Large intestine (tissue), 3 donors: ENCODE results near the gene FXR1. TPM values are rescaled to one million over a fixed set of nuclear protein-coding genes. Genes with fewer than 3 reads are reported as not detected.
"Not testable (repeated sequence)": the region's sequence is repeated elsewhere in the genome, so short reads cannot be mapped to it uniquely, and the experiment has no call there.

ENCODE experiments used
- DNase-seq, 2 donors: peaks; one replicate each; pipeline versions ENCODE4 v3.0.0 to v3.0.0-alpha.2; 2013
- H3K27ac ChIP-seq: one replicate; pipeline ENCODE4 v1.5.1; 2013; ENCODE audit warnings: low read length
- H3K27me3 ChIP-seq: 2 replicates; pipeline ENCODE4 v1.6.1; 2013; ENCODE audit warnings: low read length; ENCODE audit not compliant: control insufficient read depth, insufficient read depth
- H3K36me3 ChIP-seq: 2 replicates; pipeline ENCODE4 v1.6.1; 2013; ENCODE audit warnings: low read length; ENCODE audit not compliant: control insufficient read depth, insufficient read depth
- H3K4me1 ChIP-seq: one replicate; pipeline ENCODE4 v1.6.1; 2013; ENCODE audit warnings: low read length; ENCODE audit not compliant: control insufficient read depth, insufficient read depth
- H3K4me3 ChIP-seq: one replicate; pipeline ENCODE4 v1.5.1; 2013; ENCODE audit warnings: low read length
- H3K9me3 ChIP-seq: one replicate; pipeline ENCODE4 v1.6.1; 2013; ENCODE audit warnings: mild to moderate bottlenecking, low read depth, low read length, moderate library complexity; ENCODE audit not compliant: control insufficient read depth
- WGBS: methylation state at CpG from one replicate; pipeline ENCODE4 v1.1.5; 2013; ENCODE audit warnings: low lambda C conversion rate; ENCODE audit not compliant: insufficient coverage; 5-methylcytosine and 5-hydroxymethylcytosine counted together
- polyA plus RNA-seq: library from polyadenylated mRNA; unstranded; fragments of 120-200 nt; gene quantifications from one replicate; pipeline ENCODE4 v1.2.1, GENCODE V29; 2013

The FXR1 gene
- polyA plus RNA-seq, 1 donor, result 152 TPM

- no CpG with 5 or more reads among the region's 6 CpGs for WGBS
- Histone ChIP-seq H3K9me3 (no peaks in the 10 kb centered on the region), H3K27ac (no peak overlapping the region), H3K36me3 (peaks cover 31% of the 10 kb centered on the region), H3K4me1 (no peaks in the 10 kb centered on the region), H3K27me3 (no peaks in the 10 kb centered on the region), H3K4me3 (no peak overlapping the region)
- DNase-seq, result no peak
Measured at GRCh38 chr3:180974286-180974685, 61.8 kb downstream of the FXR1 start.

GRCh38 chr3:180977498-180977897 is 65.0 kb downstream of the FXR1 start:
- Histone ChIP-seq H3K4me3 (no peak overlapping the region), H3K9me3 (no peaks in the 10 kb centered on the region), H3K36me3 (peaks cover 17% of the 10 kb centered on the region), H3K27ac (no peak overlapping the region), H3K4me1 (no peaks in the 10 kb centered on the region), H3K27me3 (no peaks in the 10 kb centered on the region)
- no peak for DNase-seq

- Histone ChIP-seq H3K4me1 (no peaks in the 10 kb centered on the region), H3K9me3 (no peaks in the 10 kb centered on the region), H3K36me3 (peaks cover 17% of the 10 kb centered on the region), H3K4me3 (no peak overlapping the region), H3K27ac (no peak overlapping the region), H3K27me3 (no peaks in the 10 kb centered on the region)
- DNase-seq, result no peak
Measured at GRCh38 chr3:180979961-180980360, 67.5 kb downstream of the FXR1 start.

GRCh38 chr3:180980611-180981010 is 68.1 kb downstream of the FXR1 start:
- no peaks in the 10 kb centered on the region for H3K27me3 ChIP-seq
- H3K4me1 ChIP-seq, result no peaks in the 10 kb centered on the region
- H3K9me3 ChIP-seq, result no peaks in the 10 kb centered on the region
- no peak overlapping the region for H3K4me3 ChIP-seq
- DNase-seq, result no peak
- H3K27ac ChIP-seq, result no peak overlapping the region
- peaks cover 20% of the 10 kb centered on the region for H3K36me3 ChIP-seq

GRCh38 chr3:180981912-180982311 is 69.4 kb downstream of the FXR1 start:
- Histone ChIP-seq H3K4me3 (no peak overlapping the region), H3K27ac (no peak overlapping the region), H3K27me3 (no peaks in the 10 kb centered on the region), H3K4me1 (no peaks in the 10 kb centered on the region), H3K36me3 (peaks cover 25% of the 10 kb centered on the region), H3K9me3 (no peaks in the 10 kb centered on the region)
- no CpG with 5 or more reads among the region's 2 CpGs for WGBS
- peak in 1 of 2 donors; percentile 4 for DNase-seq

GRCh38 chr3:180983136-180983535 is 70.7 kb downstream of the FXR1 start:
- no peaks in the 10 kb centered on the region for H3K9me3 ChIP-seq
- H3K27ac ChIP-seq, result no peak overlapping the region
- no peak for DNase-seq
- H3K36me3 ChIP-seq, result peaks cover 31% of the 10 kb centered on the region
- no peak overlapping the region for H3K4me3 ChIP-seq
- WGBS, result 40% methylated on average over 1 of the region's 2 CpGs
- no peaks in the 10 kb centered on the region for H3K4me1 ChIP-seq
- no peaks in the 10 kb centered on the region for H3K27me3 ChIP-seq

- H3K36me3 ChIP-seq, result peaks cover 26% of the 10 kb centered on the region
- not testable (repeated sequence) for H3K27me3 ChIP-seq, DNase-seq, H3K4me1 ChIP-seq, H3K4me3 ChIP-seq, H3K9me3 ChIP-seq, H3K27ac ChIP-seq
- no CpG with 5 or more reads among the region's 10 CpGs for WGBS
Measured at GRCh38 chr3:180986366-180986765, 73.9 kb downstream of the FXR1 start.

- no CpG with 5 or more reads among the region's 2 CpGs for WGBS
- peaks cover 26% of the 10 kb centered on the region for H3K36me3 ChIP-seq
- DNase-seq, result no peak
- H3K27ac ChIP-seq, result no peak overlapping the region
- H3K4me3 ChIP-seq, result no peak overlapping the region
- peaks cover 10% of the 10 kb centered on the region for H3K4me1 ChIP-seq
- no peaks in the 10 kb centered on the region for H3K9me3 ChIP-seq
- no peaks in the 10 kb centered on the region for H3K27me3 ChIP-seq
Measured at GRCh38 chr3:180987344-180987743, 74.9 kb downstream of the FXR1 start.

GRCh38 chr3:180989291-180990163 is 77.1 kb downstream of the FXR1 start, which contains the start of gene DNAJC19:
Gene DNAJC19 (minus strand): TSS chr3:180989736. CDS start chr3:180989602, 134 bp downstream.
- Histone ChIP-seq H3K4me3 (peak within 1 kb of the TSS; percentile 92), H3K27ac (peak within 1 kb of the TSS; percentile 92), H3K36me3 (peaks cover 21% of the 10 kb centered on the region), H3K27me3 (no peaks in the 10 kb centered on the region), H3K4me1 (peaks cover 10% of the 10 kb centered on the region), H3K9me3 (no peaks in the 10 kb centered on the region)
- no CpG with 5 or more reads among the region's 43 CpGs for WGBS
- peak; percentile 95 to 99 for DNase-seq

- H3K36me3 ChIP-seq, result peaks cover 16% of the 10 kb centered on the region
- no peaks in the 10 kb centered on the region for H3K9me3 ChIP-seq
- H3K27me3 ChIP-seq, result no peaks in the 10 kb centered on the region
- 60% methylated on average over 1 of the region's 2 CpGs for WGBS
- H3K4me3 ChIP-seq, result peak overlapping the region; percentile 92
- H3K27ac ChIP-seq, result peak overlapping the region; percentile 92
- peaks cover 10% of the 10 kb centered on the region for H3K4me1 ChIP-seq
- DNase-seq, result no peak
Measured at GRCh38 chr3:180990505-180990904, 78.0 kb downstream of the FXR1 start.

GRCh38 chr3:180996415-180996932 is 84.0 kb downstream of the FXR1 start:
- no peak for DNase-seq
- no CpG with 5 or more reads among the region's 2 CpGs for WGBS
- Histone ChIP-seq H3K27me3 (no peaks in the 10 kb centered on the region), H3K4me1 (no peaks in the 10 kb centered on the region), H3K9me3 (no peaks in the 10 kb centered on the region), H3K36me3 (no peaks in the 10 kb centered on the region), H3K4me3 (no peak overlapping the region), H3K27ac (no peak overlapping the region)
